Activated CD4-positive, alpha-beta T cell treated with anti-CD3 and anti-CD28 coated beads, Interleukin-10, Interleukin-2, amounts not matched to agents 100 ng/mL and 50 ng/mL, durations not matched to agents 16 hours and 8 hours (primary cell): ENCODE data around the gene SLC25A41.
A peak's percentile ranks its signal among the peaks of the same experiment; 100 is the strongest.

Experiments used
- DNase-seq: peaks from one replicate; pipeline ENCODE4 v3.0.0-alpha.2; 2020

SLC25A41 gene

GRCh38 chr19:6425732-6426620 lies 7.6 kb downstream of the SLC25A41 start:
- DNase-seq, result peak; percentile 24

GRCh38 chr19:6424939-6425731 lies 8.4 kb downstream of the SLC25A41 start:
- peak; percentile 100 for DNase-seq

DNA sequence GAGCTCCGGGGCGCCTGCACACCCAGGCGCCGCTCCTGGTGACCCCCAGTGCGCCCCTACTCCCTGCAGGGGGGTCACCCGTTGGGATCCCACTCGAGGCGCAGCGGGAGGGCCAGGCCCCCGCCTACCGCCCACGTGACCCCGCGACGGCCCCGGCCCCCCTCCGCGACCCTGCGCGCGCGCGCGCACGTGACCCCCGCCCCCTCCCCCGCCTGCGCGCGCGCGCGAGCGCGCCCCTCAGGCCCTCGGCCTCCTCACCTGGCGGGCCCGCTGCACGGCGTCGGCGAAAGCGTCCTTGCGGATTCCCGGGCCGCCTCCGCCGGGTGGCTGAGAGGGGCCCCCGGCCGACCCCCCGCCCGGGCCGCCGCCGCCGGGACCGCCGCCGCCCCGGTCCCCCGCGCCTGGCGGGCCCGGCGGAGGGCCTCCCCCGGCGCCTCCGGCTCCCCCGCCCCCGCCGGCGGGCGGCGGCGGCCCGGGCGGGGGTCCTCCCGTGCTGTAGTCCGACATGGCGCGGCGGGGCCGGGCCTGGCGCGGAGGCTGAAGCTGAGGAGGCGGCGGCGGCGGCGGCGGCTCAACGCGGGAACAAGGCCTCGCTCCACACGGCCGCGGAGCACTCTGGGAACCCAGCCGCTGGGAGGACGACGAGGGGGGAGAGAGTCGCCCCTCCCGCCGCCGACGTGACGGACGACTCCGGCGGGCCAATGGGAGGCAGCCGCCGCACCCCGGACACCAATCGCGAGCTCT lies 9.2 kb downstream of the SLC25A41 start, which contains the start of gene KHSRP:
KHSRP (minus strand) TSS at position 617 of the 744 bp plus-strand sequence; CDS start at position 507, 110 bp downstream.
- peak; percentile 33 for DNase-seq

- peak; percentile 60 for DNase-seq
Observed at GRCh38 chr19:6423499-6424194, 9.9 kb downstream of the SLC25A41 start.

DNA sequence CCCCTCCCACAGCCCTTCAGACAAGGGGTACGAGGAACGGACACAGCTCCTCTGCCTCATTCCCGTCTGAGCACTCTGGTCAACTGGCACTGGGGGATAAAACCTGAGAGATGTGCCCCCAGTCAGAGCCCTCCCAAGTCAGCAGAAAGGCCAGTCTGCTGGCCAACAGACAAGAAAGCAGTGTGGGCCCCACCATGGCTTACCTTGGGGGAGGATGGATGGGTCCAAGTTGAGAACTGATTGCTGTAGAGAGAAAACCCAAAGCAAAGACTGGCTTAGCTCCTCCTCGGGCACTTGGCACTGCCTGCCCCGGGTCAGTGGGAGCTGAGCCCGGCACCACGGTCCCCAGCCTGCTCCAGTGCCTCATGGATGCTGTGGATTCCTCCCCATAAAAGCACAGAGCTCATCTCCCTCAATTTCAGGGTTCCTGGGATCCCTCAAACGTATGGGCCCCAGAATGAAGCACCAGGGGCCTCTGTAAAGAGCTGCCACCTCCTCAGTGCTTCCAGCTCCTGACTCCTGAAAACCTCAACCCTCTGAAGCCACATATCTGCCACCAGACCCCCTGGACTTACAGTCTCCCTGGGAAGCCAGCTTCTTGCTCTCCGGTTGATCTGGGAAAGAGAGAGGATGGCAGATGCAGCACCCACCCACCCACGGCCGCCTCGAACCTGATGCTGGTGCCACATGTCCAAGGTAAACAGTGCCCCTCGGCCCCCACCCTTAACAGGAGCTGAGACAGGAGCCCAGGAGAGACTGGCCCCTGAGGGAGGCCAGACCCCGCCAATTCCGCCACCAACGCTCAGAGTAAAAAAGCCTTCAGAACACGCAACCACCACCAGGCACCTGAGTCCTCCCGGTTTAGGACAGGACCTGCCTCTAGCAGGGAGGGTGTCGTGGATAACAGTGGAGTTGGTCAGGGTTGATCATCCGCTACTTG lies 12.2 kb downstream of the SLC25A41 start:
- no peak for DNase-seq

- DNase-seq, result no peak
Observed at GRCh38 chr19:6418562-6418932, 15.0 kb downstream of the SLC25A41 start.

GRCh38 chr19:6417713-6418561 lies 15.6 kb downstream of the SLC25A41 start:
- DNase-seq, result no peak

DNA sequence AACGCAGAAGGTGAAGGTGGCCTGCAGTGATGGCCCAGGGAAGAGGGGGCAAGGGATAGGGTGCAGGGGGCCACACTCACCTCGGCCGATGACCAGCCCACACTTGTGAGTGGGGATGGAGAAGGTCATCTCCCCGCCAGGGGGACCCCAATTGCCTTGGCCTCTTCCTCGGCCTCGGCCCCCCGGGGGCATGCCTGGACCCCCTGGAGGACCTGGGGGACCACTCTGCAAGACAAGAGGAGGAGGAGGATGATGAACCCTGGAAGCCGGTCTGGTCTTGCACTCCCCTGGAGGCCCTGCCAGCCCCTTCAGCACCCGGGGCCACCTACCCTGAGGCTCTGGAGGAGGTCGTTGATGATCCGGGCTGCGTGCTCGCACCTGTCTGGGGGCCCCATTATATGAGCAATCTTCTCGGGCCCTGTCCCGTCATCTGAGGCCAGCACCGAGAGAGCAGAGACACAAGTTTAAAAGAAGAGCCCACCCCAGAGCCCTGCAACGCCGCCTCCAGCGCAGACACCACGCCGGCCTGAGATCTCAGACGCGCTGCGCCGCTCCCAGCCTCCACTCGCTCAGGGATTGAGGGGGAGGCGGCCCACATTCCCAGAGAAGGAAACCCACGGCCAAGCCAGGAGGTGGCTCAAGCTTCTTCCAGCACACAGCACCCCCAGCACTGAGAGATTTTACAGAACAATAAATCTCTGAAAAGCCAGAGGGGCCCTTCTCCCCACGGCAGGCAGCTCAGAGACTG lies 16.7 kb downstream of the SLC25A41 start:
- DNase-seq, result no peak

DNA sequence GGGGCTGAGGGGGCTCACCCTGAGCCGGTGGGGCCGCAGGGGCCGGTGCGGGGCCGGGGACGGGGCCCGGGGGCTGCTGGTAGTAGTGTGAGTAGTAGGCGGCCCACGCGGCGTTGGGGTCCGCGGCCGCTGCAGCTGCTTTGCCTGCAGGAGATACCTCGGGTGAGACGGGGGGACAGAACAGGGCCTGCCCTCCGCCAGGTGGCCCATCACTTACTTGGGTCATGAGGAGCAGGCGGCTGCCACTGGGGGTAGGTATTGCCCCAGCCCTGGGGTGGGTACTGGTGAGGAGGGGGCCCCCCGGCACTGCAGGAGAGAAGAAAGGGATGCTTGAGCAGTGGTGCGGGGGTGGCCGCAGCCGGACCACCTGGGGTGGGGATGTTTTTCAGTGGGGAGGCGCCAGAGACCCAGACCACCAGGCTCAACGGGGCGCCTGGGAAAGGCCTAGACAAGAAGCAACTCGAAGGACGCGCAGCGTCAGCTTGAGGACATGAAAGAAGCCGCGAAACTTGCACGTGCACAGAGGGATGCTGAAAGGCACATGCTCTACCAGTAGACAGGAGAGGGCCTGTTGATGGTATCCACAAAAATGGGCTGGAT lies 17.9 kb downstream of the SLC25A41 start:
- DNase-seq, result no peak

DNA sequence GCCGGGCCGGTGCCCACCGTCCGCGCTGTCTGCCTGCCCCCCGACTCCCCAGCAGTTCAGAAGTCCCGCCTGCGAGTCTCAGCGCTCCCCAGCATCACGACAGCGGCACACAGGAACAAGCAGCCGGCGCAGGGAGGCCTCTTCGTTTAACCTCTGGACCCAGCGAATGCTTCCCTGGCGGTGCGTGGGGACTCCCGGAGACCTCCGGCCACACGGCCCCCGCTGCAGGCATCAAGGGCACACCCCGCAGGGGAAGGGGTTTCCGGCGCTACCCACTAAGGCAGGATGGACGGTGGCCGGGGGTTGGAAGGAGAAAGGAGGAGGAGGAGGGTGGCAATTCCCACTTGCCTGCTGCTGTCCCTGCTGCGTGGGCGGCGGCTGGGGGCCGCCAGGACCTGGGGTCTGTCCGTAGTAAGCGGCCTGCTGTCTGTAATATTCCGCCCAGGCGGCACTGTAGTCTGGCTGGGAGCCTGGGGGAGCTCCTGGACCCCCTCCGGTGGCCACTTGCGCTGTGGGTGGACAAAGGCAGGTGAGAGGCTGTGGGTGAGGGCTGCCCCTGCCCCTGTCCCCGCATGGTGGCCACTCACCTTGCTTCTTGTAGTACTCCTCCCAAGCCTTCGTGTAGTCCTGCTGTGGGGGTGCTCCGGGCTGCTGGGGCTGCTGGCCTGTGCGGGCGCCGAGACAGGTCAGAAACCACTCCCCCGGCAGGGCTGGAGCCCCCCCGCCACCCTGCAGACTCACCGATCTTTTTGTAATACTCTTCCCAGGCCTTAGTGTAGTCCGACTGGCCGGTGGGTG lies 18.6 kb downstream of the SLC25A41 start:
- no peak for DNase-seq

- DNase-seq, result no peak
Observed at GRCh38 chr19:6413721-6414643, 19.6 kb downstream of the SLC25A41 start.

DNA sequence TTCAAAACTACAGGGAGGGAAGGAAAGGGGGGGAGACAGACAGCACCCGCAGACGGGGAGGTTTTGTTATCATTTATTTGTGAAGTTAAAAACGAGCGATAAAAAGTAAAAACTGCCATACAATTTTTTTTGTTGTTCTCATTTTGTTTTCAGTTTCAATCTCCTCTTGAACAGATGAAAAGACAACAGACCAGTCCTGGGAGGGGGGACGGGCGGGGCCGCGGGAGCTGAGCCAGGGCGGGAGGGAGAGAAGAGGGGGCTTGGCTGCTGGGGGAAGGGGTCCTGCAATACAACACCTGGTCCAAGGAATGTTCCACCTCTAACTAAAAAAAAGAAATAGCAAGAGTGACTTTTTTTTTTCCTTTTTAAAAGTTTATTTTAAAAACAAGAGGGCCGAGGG lies 20.3 kb downstream of the SLC25A41 start:
- no peak for DNase-seq

- peak; percentile 53 for DNase-seq
Observed at GRCh38 chr19:6412447-6413091, 21.0 kb downstream of the SLC25A41 start.

DNA sequence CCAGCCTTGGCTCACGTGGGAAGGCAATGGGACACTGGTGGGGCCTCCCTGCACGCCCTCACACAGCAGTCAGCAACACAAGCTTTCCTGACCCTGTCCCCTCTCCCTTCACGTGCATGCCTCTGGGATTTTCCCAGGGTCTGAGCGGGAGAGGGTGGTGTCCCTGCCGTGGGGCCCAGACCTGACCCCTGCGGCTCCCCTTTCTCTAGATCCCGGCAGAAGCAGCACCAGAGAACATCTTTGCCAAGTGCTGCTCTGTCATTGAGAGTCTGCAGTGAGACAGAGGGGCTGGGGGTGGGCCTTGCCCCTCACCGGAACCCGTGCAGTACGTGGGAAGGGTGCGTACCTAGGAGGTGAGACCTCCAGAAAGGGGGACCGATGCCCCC lies 21.5 kb downstream of the SLC25A41 start:
- no peak for DNase-seq

GRCh38 chr19:6409346-6409745 lies 24.2 kb downstream of the SLC25A41 start:
- no peak for DNase-seq

DNA sequence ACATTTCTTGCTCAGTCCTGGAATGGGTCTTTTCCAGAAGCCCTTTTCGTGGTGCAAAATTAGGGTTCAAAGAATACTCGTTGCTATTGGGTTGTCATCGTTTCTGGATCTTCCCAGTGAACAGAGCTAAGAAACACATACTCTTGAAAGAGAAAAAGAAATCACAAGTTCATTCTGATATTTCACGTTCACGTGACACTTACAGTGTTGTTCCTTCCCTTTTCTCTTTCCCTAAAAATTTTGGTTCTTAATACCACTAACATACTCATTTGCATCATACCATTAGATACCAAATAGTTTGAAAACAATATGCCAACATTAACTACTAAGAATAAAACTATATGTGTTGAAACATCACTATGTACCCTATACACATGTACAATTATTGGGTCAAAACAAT lies 27.2 kb downstream of the SLC25A41 start:
- no peak for DNase-seq
